Activated naive CD8-positive, alpha-beta T cell treated with anti-CD3 and anti-CD28 coated beads, Interleukin-2, amount 50 U/mL, for 24 hours (primary cell): Measurements from ENCODE around the gene TMCC2.
A peak's percentile ranks its signal among the peaks of the same experiment; 100 is the strongest.
"Not testable (repeated sequence)": the region's sequence is repeated elsewhere in the genome, so short reads cannot be mapped to it uniquely, and the experiment has no call there.

Source experiments
- ATAC-seq: fragments of 150-1000 bp; cut with Tn5 transposase; one replicate; pipeline ENCODE4 v1.10.0; 2021
- DNase-seq: peaks from one replicate; pipeline ENCODE4 v3.0.0; 2021
- H3K27ac Mint-ChIP-seq: one replicate; pipeline ENCODE4 v1.8.0; 2021; ENCODE audit warnings: mild to moderate bottlenecking, mixed read lengths
- H3K27me3 Mint-ChIP-seq: one replicate; pipeline ENCODE4 v1.8.0; 2021; ENCODE audit warnings: mixed read lengths
- H3K36me3 Mint-ChIP-seq: one replicate; pipeline ENCODE4 v1.8.0; 2021; ENCODE audit warnings: low read depth, mixed read lengths
- H3K4me1 Mint-ChIP-seq: one replicate; pipeline ENCODE4 v1.8.0; 2021; ENCODE audit warnings: mixed read lengths
- H3K4me3 Mint-ChIP-seq: one replicate; pipeline ENCODE4 v1.8.0; 2021; ENCODE audit warnings: mild to moderate bottlenecking, moderate library complexity, mixed read lengths
- H3K9me3 Mint-ChIP-seq: one replicate; pipeline ENCODE4 v1.8.0; 2021; ENCODE audit warnings: mixed read lengths

Gene TMCC2, protein sequence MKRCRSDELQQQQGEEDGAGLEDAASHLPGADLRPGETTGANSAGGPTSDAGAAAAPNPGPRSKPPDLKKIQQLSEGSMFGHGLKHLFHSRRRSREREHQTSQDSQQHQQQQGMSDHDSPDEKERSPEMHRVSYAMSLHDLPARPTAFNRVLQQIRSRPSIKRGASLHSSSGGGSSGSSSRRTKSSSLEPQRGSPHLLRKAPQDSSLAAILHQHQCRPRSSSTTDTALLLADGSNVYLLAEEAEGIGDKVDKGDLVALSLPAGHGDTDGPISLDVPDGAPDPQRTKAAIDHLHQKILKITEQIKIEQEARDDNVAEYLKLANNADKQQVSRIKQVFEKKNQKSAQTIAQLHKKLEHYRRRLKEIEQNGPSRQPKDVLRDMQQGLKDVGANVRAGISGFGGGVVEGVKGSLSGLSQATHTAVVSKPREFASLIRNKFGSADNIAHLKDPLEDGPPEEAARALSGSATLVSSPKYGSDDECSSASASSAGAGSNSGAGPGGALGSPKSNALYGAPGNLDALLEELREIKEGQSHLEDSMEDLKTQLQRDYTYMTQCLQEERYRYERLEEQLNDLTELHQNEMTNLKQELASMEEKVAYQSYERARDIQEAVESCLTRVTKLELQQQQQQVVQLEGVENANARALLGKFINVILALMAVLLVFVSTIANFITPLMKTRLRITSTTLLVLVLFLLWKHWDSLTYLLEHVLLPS

DNA sequence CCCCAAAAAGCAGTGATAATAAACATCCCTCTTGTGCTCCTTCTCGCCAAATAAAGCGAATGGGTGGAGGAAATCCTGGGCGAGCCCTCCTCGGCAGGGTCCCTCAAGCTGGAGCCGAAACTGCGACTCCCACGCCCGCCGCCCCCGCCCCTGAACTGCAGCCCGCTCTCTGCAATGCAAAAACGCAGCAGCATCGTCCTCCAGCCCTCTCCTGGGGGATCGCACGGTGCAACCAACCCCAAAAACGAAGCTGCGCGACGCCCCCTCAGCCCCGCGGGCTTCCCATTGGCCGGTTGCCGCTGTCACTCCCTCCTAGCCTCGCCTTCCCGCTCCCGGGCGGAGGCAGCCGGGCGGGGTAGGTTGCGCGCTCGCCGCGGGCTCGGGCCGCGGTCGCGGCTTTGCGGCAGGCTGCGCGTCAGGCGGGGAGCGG lies at the start of gene TMCC2:
TSS of gene TMCC2 (plus strand) at position 363 of the 430 bp plus-strand sequence. CDS start 619 bp downstream, outside the sequence.
- H3K27me3 Mint-ChIP-seq, result peaks cover 26% of the 10 kb centered on the region
- DNase-seq (peak; percentile 91), ATAC-seq (peak; percentile 90)
- H3K4me3 Mint-ChIP-seq, result peak within 1 kb of the TSS; percentile 90
- H3K27ac Mint-ChIP-seq, result peak within 1 kb of the TSS; percentile 81
- H3K36me3 Mint-ChIP-seq, result no peaks in the 10 kb centered on the region
- H3K9me3 Mint-ChIP-seq, result no peaks in the 10 kb centered on the region
- peaks cover 47% of the 10 kb centered on the region for H3K4me1 Mint-ChIP-seq

DNA sequence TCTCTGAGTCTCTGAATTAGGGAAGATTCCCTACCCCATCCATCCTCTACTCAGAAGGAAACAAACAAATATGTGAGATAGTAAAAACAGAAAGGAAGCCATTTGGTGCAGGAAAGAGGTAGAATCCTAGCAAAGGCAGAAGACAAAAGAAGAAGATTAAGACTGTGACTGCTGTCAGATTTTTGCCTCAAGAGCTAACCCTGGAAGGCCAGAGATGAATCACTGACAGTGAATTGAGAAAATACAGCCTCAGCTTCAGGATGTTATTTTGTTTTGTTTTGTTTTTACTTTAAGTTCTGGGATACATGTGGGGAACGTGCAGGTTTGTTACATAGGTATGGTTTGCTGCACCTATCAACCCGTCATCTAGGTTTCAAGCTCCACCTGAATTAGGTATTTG lies 47.9 kb upstream of the TMCC2 start:
- no peak overlapping the region for H3K4me3 Mint-ChIP-seq
- H3K9me3 Mint-ChIP-seq, result no peaks in the 10 kb centered on the region
- ATAC-seq (no peak), DNase-seq (no peak)
- H3K4me1 Mint-ChIP-seq, result peaks cover 25% of the 10 kb centered on the region
- H3K36me3 Mint-ChIP-seq, result peaks cover 45% of the 10 kb centered on the region
- no peak overlapping the region for H3K27ac Mint-ChIP-seq
- H3K27me3 Mint-ChIP-seq, result no peaks in the 10 kb centered on the region

GRCh38 chr1:205180331-205180730 lies 47.4 kb upstream of the TMCC2 start:
- not testable (repeated sequence) for DNase-seq, H3K9me3 Mint-ChIP-seq, H3K4me3 Mint-ChIP-seq, H3K27me3 Mint-ChIP-seq, ATAC-seq
- peaks cover 28% of the 10 kb centered on the region for H3K4me1 Mint-ChIP-seq
- H3K27ac Mint-ChIP-seq, result peak overlapping the region; percentile 12
- H3K36me3 Mint-ChIP-seq, result peaks cover 45% of the 10 kb centered on the region

DNA sequence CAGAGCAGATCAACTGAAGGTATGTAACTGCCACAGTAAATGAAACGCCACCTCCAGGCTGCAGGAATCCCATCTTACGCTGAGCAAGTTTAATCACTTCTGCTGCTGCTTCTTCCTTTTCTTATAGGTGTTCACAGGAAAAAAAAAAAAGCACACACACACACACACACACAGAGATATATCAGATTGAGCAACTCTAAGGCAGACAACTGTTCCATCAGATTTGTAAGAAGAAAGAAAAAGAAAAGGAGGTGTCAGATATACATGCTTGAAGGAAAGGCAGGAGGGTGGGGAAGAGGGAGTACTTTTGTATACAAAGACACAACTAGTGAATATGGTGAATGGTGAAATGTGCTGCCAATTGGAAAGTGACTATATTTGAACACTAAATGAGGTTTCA lies 44.8 kb upstream of the TMCC2 start:
- Mint-ChIP-seq H3K36me3 (peaks cover 57% of the 10 kb centered on the region), H3K27me3 (no peaks in the 10 kb centered on the region), H3K27ac (peak overlapping the region; percentile 47), H3K4me1 (peaks cover 53% of the 10 kb centered on the region), H3K4me3 (no peak overlapping the region), H3K9me3 (no peaks in the 10 kb centered on the region)
- ATAC-seq (no peak), DNase-seq (no peak)

- ATAC-seq (peak; percentile 63), DNase-seq (no peak)
- H3K4me3 Mint-ChIP-seq, result peak overlapping the region; percentile 28
- H3K36me3 Mint-ChIP-seq, result peaks cover 53% of the 10 kb centered on the region
- H3K9me3 Mint-ChIP-seq, result no peaks in the 10 kb centered on the region
- no peaks in the 10 kb centered on the region for H3K27me3 Mint-ChIP-seq
- peaks cover 58% of the 10 kb centered on the region for H3K4me1 Mint-ChIP-seq
- H3K27ac Mint-ChIP-seq, result peak overlapping the region; percentile 85
Measured at GRCh38 chr1:205183676-205184335, 43.9 kb upstream of the TMCC2 start.

DNA sequence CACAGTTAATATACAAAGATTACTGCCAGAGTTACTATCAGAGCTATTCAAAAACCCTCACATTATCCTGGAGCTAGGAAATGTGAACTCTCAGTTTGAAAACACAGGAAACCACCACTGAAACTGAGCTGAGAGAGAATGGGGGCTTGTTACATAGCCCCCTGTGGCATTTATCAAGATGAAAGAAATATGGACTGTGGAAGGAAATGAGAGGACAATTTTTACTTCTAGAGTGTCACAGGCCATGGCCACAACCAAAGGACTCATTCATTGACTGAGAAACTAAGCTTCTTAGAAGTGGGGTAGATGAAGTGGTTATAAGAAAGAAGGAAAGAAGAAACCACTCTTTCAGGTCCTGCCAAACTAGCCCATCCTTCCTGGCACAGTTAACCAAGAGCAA lies 41.6 kb upstream of the TMCC2 start:
- Mint-ChIP-seq H3K27ac (peak overlapping the region; percentile 86), H3K27me3 (no peaks in the 10 kb centered on the region), H3K4me1 (peaks cover 73% of the 10 kb centered on the region), H3K4me3 (peak overlapping the region; percentile 7), H3K9me3 (no peaks in the 10 kb centered on the region), H3K36me3 (peaks cover 43% of the 10 kb centered on the region)
- DNase-seq (no peak), ATAC-seq (peak; percentile 89)

DNA sequence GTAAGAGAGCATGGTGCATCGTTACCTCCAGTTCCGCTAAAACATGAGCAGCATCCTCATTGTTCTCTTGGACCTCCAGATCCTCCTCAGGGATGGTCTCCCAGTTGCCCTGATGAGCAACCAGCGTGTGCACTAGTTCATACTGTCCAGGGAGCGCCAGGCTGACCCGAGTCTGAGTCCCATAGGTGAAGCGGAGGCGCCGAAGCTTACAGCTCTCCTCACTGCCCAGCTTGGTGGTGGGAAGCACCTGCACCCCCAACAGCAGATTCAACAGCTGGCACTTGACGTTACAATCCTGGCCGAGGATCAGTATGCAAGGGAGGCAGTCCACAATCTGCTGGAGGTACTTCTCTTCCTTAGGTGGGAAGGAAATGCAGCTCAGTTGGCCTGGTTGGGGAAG lies 40.3 kb upstream of the TMCC2 start:
- H3K4me1 Mint-ChIP-seq, result peaks cover 81% of the 10 kb centered on the region
- DNase-seq, result no peak
- no peaks in the 10 kb centered on the region for H3K9me3 Mint-ChIP-seq
- ATAC-seq, result no peak
- H3K4me3 Mint-ChIP-seq, result no peak overlapping the region
- no peaks in the 10 kb centered on the region for H3K27me3 Mint-ChIP-seq
- no peak overlapping the region for H3K27ac Mint-ChIP-seq
- H3K36me3 Mint-ChIP-seq, result peaks cover 41% of the 10 kb centered on the region

DNA sequence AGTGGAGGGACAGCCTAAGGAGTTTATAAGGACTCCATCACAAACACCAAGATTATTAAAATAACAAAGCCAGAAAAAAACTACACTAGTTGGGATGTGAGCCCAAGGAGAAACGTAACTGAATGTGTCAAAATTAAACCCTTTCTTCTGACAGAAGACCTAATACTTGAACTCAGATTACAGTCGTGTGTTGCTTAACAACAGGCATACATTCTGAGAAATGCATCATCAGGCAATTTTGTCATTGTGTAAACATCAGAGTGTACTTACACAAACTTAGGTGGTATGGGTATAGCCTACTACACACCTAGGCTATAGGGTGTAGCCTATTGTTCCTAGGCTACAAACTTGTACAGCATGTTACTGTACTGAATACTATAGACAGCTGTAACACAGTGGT lies 39.6 kb upstream of the TMCC2 start:
- DNase-seq (no peak), ATAC-seq (no peak)
- no peak overlapping the region for H3K27ac Mint-ChIP-seq
- peaks cover 83% of the 10 kb centered on the region for H3K4me1 Mint-ChIP-seq
- peaks cover 35% of the 10 kb centered on the region for H3K36me3 Mint-ChIP-seq
- no peaks in the 10 kb centered on the region for H3K9me3 Mint-ChIP-seq
- H3K4me3 Mint-ChIP-seq, result no peak overlapping the region
- H3K27me3 Mint-ChIP-seq, result no peaks in the 10 kb centered on the region

- H3K4me1 Mint-ChIP-seq, result peaks cover 82% of the 10 kb centered on the region
- H3K27me3 Mint-ChIP-seq, result no peaks in the 10 kb centered on the region
- H3K9me3 Mint-ChIP-seq, result no peaks in the 10 kb centered on the region
- H3K27ac Mint-ChIP-seq, result no peak overlapping the region
- no peak for DNase-seq
- peaks cover 31% of the 10 kb centered on the region for H3K36me3 Mint-ChIP-seq
- ATAC-seq, result no peak
- H3K4me3 Mint-ChIP-seq, result no peak overlapping the region
Measured at GRCh38 chr1:205188596-205188995, 39.1 kb upstream of the TMCC2 start.

- peaks cover 82% of the 10 kb centered on the region for H3K4me1 Mint-ChIP-seq
- H3K27ac Mint-ChIP-seq, result no peak overlapping the region
- H3K27me3 Mint-ChIP-seq, result no peaks in the 10 kb centered on the region
- peaks cover 28% of the 10 kb centered on the region for H3K36me3 Mint-ChIP-seq
- ATAC-seq, result no peak
- DNase-seq, result no peak
- H3K4me3 Mint-ChIP-seq, result no peak overlapping the region
- H3K9me3 Mint-ChIP-seq, result no peaks in the 10 kb centered on the region
Measured at GRCh38 chr1:205189131-205189530, 38.6 kb upstream of the TMCC2 start.

DNA sequence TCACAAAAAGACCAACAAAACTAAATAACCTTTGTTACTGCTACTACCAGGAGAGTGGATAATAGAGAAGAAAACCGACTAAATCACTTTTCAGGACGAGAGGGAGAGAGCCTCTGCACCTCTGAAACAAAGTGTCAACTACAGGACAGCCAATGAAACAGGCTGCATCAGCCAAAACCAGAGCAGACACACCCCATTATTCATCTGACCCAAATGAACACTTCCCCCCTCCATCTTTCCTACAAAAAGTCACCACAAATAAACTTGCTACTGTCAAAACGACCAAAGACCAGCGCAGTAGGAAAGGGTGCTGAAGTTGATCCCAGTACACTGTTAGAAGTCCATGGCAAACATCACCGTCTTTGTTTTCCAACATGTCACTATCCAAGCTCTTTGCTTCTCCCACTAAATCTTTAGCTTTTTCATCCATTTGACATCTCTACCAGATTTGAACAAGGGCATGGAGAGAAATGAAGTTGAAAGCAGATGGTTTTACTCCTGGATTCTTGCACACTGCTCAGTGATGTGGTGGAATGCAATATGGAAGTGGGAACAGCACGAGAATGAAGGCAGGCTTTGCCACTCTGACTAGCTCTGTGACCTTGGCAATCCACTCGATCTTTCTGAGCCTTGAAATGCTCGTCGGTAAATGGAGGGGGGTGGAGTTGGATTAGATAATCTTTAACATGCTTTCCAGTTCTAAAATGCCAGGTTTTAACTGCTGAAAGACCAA lies 36.7 kb upstream of the TMCC2 start:
- H3K27ac Mint-ChIP-seq, result no peak overlapping the region

DNA sequence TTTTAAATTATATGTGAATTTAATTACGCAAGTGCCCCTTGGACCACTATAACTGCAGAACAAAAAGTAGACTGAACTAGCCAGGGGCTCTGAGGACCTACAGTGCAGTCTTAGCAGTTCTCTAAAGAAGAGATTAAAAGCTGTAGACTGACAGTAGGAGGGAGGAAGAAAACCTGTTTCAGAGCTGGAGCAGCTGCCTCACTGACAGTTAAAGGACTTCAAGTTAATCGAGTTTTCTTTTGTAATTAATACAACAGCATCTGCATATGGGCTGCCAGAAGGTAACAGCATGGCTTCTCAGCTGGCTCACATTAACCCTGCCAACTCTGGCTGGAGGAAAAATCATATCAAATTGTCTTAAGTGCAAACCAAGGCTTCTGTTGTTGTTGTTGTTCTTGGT lies 36.1 kb upstream of the TMCC2 start:
- no peak overlapping the region for H3K4me3 Mint-ChIP-seq
- no peak overlapping the region for H3K27ac Mint-ChIP-seq
- peaks cover 29% of the 10 kb centered on the region for H3K36me3 Mint-ChIP-seq
- H3K27me3 Mint-ChIP-seq, result no peaks in the 10 kb centered on the region
- ATAC-seq, result no peak
- no peak for DNase-seq
- no peaks in the 10 kb centered on the region for H3K9me3 Mint-ChIP-seq
- peaks cover 70% of the 10 kb centered on the region for H3K4me1 Mint-ChIP-seq

More for the DNA sequence above, 36.7 kb upstream of the TMCC2 start:
- ATAC-seq, result no peak
- Mint-ChIP-seq H3K27me3 (no peaks in the 10 kb centered on the region), H3K4me3 (no peak overlapping the region), H3K36me3 (peaks cover 29% of the 10 kb centered on the region), H3K9me3 (no peaks in the 10 kb centered on the region), H3K4me1 (peaks cover 73% of the 10 kb centered on the region)
- no peak for DNase-seq

GRCh38 chr1:205192287-205192686 lies 35.5 kb upstream of the TMCC2 start:
- ATAC-seq (no peak), DNase-seq (no peak)
- Mint-ChIP-seq H3K27ac (no peak overlapping the region), H3K9me3 (no peaks in the 10 kb centered on the region), H3K27me3 (no peaks in the 10 kb centered on the region), H3K4me3 (no peak overlapping the region), H3K36me3 (peaks cover 28% of the 10 kb centered on the region), H3K4me1 (peaks cover 66% of the 10 kb centered on the region)
